Anterior cingulate cortex (tissue), 58 donors: ENCODE data around the gene TNS3.
A peak's percentile ranks its signal among the peaks of the same experiment; 100 is the strongest.
"Not testable (repeated sequence)": the region's sequence is repeated elsewhere in the genome, so short reads cannot be mapped to it uniquely, and the experiment has no call there.

Experiments
- DNase-seq, 58 donors: peaks; one replicate each; lab custom pipeline; 2025; lab: John Stamatoyannopoulos, UW

The TNS3 gene

DNA sequence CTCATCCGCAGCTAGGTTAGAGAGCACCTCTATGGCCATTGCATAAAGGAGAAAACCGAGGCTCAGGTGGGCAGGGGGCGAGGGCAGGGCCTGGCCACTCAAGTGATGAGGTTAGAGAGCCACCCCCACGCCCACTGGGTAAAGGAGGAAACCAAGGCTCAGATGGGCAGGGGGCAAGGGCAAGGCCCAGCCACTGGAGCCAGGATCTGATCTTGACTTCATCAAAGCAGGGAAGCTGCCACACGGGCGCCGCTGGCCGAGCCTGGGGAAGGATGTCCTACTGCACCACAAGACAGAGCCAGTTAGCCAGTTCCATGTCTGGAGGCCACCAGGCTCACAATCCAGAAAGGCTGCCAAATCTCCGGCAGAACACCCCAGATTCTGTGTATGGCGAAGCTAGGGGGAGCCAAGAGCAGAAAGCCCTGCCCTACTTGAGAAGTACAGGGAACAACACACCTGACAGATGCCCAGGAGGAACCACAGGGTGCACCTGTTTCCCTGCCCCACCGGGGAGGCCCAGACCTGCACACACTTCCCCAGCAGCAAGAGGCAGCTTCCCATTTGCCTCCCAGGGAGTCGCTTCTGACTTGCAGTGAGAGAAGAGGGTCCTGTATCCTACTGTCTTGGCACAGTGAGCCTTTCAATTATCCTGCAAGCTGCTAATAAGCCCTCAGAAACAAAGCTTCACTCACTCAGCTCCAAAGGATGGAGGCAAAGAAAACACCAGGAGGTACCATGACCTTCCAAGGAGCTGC is 101.9 kb downstream of the TNS3 start:
- no peak for DNase-seq

DNA sequence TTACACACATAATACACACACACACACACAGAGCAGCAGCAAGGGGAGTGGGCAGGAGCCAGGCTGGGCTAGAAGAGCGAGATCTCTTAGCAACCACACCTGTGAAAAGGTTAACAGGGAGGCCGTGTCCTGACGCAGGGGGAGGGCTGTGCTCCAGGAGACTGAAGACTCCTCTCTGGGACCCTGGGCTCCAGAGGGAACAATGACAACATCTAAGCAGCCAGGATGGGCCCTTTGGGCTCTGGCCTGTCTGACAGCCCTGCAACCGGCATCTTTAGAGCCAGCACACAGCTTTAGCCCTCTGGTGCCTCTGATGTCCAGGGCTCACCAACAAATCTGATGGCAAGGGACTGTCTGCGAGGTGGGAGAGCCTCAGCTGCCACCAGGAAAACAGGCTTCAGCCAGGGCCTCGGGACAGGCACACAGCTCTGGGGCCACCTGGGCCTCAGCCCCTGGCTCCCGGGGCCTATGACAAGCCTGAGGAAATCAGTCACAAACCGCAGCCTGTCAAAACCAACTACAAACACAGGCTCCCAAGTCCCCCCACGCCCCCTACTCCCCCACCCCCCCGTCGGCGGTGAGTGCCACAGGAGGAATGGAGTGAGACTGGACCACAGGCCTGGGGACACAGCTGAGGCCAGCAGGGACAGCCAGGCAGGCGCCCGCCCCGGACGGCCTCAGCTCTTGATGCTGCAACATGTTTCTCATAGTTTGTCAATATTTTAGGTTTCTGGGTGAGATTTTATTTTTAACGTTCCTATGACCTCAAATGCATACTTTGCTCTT is 102.8 kb downstream of the TNS3 start:
- DNase-seq: no peak

DNA sequence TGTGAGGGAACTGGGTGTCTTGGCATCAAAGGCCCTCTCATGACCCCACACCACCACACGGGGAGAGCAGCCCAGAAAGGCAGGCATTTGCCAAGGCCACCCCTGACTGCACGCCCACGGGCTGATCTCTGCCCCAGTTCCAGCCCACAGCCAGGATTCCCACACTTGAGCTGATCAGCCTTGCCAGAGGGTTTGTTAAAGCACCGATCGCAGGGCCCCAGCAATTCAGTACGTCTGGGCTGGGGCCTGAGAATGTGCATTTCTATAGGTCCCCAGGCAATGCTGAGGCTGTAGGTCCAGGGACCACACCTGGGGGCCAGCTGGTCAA is 103.9 kb downstream of the TNS3 start:
- peak in 12 of 58 donors; percentile 12 to 56 (median 30) for DNase-seq

DNA sequence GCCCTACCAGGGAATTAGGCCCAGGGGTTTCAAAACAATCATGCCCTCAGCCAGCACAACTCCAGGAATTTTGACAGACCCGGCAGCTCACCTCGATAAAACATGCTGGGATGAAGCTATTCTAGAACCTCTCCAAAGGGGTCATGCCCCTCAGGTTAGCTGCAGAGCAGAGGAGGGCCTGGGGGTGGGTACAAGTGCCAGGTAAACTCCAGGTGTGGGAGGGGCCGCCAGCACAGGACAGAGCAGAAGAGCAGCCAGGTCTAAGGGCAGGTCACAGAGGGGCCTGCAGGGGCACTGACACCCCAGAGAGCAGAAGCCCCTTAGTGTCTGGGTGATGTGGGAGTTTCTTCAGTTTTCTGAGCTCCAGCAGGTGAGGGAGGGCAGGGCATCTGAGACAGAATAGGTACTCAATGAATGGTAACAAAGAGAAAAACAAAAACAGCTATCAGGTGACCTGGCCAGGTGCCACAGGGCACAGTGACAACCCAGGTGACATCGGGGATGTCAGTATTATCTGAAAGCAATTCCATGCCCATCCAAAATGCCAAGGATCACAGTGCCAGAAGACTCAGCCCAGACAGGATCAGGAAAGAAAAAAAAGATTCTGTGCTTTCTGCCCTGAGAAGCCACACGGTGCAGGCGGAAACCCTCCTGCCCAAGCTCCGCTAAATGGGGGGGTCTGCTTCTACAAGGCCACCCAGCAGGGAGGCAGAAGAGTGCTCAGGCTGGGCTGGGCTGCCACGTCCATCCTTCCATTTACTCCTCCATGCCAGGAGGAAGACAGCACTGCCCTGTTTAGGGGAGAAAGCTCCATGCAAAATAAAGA is 104.5 kb downstream of the TNS3 start:
- no peak for DNase-seq

DNA sequence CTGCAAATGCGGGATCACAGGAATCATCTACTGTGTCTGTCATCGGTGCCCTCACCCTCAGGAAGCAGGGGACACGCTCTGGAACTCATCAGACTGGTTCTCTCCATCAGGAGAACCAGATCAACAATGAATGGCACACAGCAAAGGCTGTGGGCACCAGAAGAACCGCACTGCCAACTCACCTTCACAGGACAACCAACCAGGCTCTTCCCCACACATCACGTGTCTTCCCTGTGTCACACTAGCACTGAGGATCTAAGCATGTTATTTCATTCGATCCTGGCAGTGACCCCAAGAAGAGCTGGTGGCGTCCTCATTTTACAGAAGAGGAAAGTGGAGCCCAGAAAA is 106.1 kb downstream of the TNS3 start:
- DNase-seq: no peak

DNA sequence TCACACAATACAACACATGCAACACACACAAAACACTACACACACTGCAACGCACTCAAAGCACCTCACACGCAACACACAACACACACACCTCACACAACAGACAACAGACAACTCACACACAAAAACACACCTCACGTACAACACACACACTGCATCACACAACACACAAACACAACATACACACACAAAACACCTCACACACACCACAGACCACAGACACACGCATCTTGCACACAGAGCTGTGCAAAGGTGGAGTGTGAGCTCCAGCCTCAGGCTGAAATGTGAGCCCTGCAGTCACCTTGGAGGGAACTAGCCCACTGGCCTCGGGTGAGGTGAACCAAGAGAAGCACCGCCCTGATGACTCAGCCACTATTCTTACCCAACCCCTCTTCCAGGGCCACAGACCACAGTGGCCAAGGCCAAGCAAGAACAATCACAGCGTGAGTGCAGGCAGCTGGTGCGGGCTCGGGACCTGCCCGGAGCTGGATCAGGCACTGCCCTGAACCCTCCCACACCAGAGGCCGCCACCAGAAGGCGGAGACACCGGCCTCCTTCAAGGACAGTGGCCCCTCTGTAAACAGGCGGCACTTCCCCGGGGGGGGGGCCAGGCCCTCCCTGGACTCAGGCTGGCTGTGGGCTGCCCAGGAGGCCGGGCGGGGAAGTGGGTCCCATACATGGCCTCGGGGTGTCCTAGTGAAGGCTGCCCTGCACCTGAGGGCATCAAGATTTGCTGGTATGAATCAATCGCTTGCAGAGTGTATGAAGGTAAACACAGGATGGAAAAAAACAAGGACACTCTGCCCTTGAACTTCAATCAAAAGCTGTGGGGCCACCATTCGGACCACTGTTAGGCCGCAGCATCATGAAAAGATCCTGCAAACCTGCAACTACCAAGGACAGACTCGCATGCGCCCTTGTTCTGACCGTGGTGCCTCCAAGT is 106.7 kb downstream of the TNS3 start:
- DNase-seq: peak in 27 of 58 donors; percentile 9 to 75 (median 31)

DNA sequence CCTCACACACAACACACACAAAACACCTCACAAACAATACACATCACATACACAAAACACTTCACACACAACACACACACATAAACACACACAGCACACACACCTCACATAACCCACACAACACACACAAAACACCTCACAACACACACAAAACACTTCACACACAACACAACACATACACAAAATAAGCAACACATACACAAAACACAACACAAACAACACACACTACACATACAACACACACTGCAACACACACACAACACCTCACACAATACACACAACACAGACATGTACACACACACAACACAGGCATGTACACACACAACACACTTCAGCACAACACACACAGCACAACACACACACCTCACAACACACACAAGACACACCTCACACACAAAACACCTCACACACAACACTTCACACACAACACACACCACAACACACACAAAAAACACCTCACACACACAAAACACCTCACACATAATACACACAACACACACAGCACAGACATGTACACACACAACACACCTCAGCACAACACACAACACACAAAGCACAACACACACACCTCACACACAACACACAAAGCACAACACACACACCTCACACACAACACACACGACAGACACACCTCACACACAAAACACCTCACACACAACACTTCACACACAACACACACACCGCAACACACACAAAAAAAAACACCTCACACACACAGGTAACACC is 107.5 kb downstream of the TNS3 start:
- no peak for DNase-seq

DNA sequence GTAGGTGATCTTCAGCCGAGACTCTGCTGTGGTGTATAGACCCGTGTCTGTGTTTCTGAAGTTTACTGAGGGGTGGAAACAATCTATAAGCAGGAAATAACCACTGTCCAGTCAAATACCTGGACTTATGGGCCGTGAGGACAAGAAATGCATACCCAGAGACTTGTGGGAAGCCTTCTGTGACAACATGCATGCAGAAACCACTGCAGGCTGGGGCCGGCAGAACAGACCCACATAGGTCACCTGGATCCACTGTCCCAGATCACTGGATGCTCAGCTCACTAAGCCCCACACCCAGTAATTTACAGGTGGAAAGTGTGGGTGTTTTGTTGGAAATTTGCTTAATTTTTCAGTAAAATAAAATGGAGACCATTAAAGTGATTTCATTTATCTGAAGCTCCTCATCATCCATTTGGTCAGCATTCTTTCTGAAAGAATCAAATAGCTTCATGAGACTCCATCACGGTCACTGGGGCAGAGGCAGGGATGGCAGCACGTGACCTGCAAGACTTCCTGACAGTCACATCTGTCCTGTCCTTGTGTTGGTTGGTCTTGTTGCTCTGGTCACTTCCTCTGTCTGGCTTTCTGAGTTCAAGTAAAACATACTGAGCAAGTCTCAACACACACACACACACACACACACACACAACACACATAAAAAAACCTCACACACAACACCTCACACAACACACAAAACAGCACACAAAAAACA is 108.3 kb downstream of the TNS3 start:
- no peak for DNase-seq

DNA sequence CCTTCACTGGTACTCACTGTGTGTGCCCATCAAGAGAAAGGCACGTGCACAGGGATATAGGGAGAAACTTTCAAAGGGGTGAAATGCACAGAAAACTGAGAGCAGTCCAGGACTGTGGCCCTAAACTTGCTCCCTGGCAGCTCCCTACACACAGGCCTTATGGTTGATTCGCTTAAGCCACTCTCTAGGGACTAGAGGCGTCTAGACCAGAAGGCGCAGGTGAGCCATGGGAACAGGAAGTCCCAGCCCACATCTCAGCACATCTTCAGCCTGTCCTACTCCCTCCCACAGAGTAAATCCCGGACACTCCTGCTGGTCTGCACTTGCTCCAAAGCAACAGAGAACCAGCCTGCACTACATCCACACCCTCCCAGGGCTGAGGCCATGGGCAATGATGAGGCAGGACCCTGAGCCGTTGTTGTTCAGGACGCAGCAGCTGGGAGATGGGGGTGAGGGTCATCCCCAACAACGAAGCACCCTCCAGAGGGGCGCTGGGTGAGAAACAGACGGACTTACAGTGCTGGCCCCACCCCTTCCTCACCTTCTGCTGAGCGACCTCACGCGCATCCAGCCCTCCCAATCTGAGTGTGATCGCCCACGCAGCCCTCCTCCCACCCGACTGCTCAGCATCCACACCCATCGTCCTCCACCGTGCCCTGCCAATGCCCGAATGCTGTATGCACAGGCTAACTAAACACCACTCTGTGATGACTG is 109.3 kb downstream of the TNS3 start:
- no peak for DNase-seq

DNA sequence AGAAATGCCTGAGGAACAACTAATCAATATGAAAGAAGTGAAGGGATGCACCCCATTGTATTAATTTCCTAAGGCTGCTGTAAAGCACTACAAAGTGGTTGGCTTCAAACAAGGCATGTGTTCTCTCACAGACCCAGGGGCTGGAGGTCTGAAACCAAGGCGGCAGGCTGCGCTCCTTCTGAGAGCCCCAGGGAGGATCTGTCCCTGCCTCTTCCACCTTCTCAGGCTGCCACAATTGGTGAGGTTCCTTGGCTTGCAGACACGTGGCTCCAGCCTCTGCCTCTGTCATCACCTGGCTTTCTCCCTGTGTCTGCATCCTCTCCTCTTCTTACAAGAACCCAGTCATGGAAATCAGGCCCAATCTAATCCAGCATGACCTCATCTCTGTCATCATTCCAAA is 110.1 kb downstream of the TNS3 start:
- DNase-seq: no peak

DNA sequence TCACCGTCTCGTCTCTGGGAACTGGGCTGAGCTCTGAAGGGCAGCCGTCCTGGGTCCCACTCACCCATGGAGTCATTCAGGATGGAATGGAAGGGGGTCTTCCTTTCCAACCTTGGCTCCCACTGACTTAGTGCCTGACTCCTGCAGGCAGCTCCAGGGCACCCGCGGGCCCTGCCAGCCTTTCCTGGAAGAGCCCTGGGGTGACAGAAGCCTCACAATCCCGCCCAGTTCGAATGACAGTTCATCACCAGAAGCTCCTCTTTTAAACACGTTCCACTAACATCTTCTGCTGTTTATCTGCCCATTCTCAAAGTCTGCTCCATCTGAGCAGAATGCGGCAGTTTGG is 110.6 kb downstream of the TNS3 start:
- DNase-seq: no peak

DNA sequence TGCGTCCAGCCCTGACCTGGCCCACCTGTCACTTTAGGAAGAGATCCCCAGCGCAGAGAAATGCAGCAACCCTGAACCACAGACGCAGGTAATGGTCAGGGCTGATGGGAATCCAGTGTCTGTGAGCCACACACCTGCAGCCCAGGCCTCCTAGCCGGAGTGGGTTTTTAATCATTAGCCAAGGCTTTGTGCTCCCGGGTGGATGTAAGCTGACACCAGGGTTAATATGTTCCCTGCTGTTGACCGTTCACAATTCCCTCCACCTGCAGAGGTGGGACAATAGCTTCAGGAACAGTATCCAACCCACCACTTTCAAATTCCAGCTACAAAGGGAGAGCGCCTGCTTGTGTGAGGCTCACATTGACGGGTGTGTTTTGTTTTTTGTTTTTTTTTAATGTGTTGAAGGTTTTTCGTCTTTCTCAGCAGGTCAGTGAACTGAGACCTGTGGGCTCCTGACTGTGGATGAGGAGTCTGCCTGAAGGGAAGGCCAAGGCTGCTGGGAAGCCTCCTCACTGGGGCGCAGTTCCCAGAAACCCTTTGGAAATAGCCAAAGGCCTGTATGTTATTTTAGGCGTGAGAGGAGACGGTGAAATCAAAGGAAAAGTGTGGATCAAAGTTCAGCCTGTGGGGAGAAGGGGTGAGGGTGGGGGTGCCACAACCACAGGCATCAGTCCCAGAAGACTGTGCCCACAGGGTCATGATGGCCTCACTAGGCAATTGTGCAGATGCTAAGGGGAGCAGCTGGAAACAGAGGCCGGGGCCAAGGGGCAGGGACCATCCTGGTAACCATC is 111.1 kb downstream of the TNS3 start:
- no peak for DNase-seq

DNA sequence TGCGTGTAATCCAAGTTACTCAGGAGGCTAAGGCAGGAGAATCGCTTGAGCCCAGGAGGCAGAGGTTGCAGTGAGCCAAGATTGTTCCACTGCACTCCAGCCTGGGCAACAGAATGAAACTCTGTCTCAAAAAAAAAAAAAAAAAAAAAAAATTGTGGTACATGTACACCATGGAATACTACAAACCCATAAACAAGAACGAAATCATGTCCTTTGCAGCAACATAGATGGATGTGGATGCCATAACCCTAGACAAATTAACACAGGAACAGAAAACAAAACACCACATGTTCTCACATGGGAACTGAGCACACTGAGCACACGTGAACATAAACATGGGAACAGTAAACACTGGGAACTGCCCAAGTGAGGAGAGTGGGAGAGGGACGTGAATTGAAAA is 112.1 kb downstream of the TNS3 start:
- not testable (repeated sequence) for DNase-seq

DNA sequence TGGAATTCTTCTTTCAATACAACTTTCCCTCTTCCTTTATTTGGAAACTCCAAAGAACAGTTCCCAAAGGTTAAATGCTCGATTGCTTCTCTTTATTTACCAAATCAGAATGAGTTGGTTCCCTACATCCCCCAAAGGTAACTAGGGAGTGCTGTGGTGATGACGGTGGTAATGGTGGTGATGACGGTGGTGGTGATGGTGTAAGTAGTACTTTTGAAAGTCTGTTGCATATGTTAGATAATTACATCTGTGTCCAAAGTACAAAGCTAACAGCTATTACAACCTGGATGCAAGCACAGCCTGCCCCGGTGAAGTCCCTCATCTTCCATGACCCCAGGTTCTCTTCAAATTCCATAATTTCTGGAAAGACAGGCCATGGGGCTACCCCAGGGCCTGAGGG is 115.1 kb downstream of the TNS3 start:
- no peak for DNase-seq

DNA sequence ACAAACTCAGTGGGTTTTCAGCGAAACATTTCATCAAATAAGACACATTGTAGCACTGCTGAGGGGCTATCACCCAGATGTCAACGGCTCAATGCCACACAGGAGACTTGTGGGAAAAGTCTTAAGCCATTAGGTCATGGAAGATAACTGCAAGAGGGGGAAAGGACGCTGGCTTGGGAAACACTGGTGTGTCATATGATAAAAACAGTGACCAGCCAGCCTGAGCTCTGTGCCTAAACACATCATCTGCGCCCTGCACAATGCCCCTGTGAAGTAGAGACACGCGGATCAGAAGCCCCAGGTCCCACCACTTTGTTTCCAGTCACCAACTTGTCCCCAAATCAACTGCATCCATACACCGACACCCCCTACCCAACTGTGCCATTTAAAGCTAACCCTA is 116.7 kb downstream of the TNS3 start:
- no peak for DNase-seq

DNA sequence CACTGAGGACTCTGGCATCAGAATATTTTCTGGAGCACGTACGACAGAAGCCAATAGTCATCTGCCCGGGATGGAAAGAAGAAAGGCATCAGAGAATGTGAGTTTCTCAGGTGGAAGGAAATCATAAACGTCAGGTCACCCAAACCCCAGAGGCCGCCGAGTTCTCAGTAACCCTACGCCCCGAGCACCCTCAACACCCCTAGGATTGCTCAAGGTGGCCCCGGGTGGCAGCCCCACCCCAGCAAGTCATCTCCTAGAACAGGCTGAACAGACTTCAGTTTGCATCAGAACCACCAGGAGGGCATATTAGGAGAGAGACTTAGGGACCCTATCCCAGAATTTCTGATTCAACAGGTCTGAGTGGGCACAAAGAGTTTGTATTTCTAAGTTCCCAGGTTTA is 117.6 kb downstream of the TNS3 start:
- no peak for DNase-seq

DNA sequence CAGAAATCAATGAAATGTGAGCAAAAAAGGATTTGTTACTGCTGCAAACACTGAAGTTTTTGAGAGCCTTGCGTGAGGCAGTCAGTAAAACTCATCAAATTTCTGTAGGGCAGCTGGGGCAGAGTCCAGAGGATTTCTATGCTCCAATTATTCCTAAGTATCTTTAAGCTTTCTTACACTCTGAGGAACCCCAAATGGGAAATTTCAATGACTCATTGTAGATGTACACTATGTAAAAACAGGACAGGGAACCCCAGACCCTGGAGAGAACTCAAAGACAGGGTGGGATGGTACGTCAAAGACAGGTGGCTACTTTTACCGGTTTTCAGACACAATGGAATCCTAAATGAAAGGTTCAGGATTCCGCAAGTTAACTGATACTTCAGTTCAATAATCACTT is 120.2 kb downstream of the TNS3 start:
- no peak for DNase-seq

DNA sequence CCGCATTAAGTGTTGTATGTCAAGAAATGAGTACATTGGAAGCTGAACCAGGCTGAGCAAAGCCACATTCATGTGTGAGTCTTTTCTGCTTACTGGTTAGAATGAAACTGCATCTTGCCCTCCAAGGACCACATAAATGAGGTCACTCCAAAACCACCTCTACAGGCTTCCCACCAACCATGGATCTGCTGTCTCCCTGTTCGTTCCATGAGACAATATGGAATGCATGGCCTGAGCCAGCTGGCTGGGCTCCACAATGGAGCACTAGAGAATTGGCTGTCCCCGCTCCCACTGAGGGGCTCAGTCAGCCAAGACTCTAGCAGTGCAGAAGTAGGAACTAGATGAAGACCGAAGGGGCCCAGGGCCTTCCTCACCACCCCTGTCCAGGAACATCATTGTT is 120.8 kb downstream of the TNS3 start:
- DNase-seq: peak in 4 of 58 donors; percentile 17 to 27 (median 20)
